CD14-positive monocyte (primary cell): Measurements from ENCODE around the gene NTRK2. TPM values are rescaled to one million over a fixed set of nuclear protein-coding genes. Genes with fewer than 3 reads are reported as not detected.

ENCODE experiments used
- DNase-seq, 3 donors: peaks; one replicate each; pipeline ENCODE4 v3.0.0-alpha.2; 2011 to 2022
- H2AFZ ChIP-seq: 2 replicates; pipeline ENCODE4 v1.6.0; 2012; ENCODE audit warnings: mild to moderate bottlenecking, low read depth, low read length, inconsistent platforms; ENCODE audit not compliant: insufficient read depth, poor library complexity, severe bottlenecking
- H3K27ac ChIP-seq, 2 donors: 1 replicate in 1 of 2; 2 replicates in 1 of 2; pipeline ENCODE4 v1.5.1; 2012 to 2013; ENCODE audit warnings: low read length in 2 of 2, control low read depth in 1 of 2, inconsistent platforms in 1 of 2, low read depth in 1 of 2, mild to moderate bottlenecking in 1 of 2
- H3K27me3 ChIP-seq, 2 donors: one replicate each; pipeline versions ENCODE4 v1.6.0 to v1.6.1; 2011 to 2013; ENCODE audit warnings: low read length in 2 of 2; ENCODE audit not compliant: control insufficient read depth in 2 of 2, insufficient read depth in 2 of 2
- H3K36me3 ChIP-seq, 2 donors: replicated peaks in 1 of 2; 1 replicate in 1 of 2; 2 replicates in 1 of 2; pipeline versions ENCODE4 v1.5.1 to v1.6.1; 2012 to 2013; ENCODE audit warnings: low read length in 2 of 2, control low read depth in 1 of 2, inconsistent platforms in 1 of 2, mild to moderate bottlenecking in 1 of 2; ENCODE audit not compliant: insufficient read depth in 2 of 2, control insufficient read depth in 1 of 2
- H3K4me1 ChIP-seq, 2 donors: 1 replicate in 1 of 2; 2 replicates in 1 of 2; pipeline versions ENCODE4 v1.5.1 to v1.6.1; 2012 to 2013; ENCODE audit warnings: low read length in 2 of 2, control low read depth in 1 of 2, inconsistent platforms in 1 of 2, mild to moderate bottlenecking in 1 of 2, moderate library complexity in 1 of 2; ENCODE audit not compliant: insufficient read depth in 2 of 2, control insufficient read depth in 1 of 2
- H3K4me2 ChIP-seq: replicated peaks from 2 replicates; pipeline ENCODE3; 2012; ENCODE audit warnings: low read length, moderate library complexity, mild to moderate bottlenecking; ENCODE audit not compliant: poor library complexity, severe bottlenecking; ENCODE audit errors: extremely low read depth
- H3K4me3 ChIP-seq, 3 experiments: fragments of 200-600 bp in 1 of 3; sonication (generic) in 1 of 3; replicated peaks in 1 of 3; 1 replicate in 2 of 3; 2 replicates in 1 of 3; pipeline ENCODE4 v1.5.1; 2011 to 2013; ENCODE audit warnings: low read length in 3 of 3, mild to moderate bottlenecking in 3 of 3, control low read depth in 2 of 3, low read depth in 2 of 3, inconsistent platforms in 1 of 3, moderate library complexity in 1 of 3
- H3K79me2 ChIP-seq: 2 replicates; pipeline ENCODE4 v1.6.0; 2012; ENCODE audit warnings: mild to moderate bottlenecking, control low read depth, inconsistent platforms, low read length, moderate library complexity; ENCODE audit not compliant: insufficient read depth
- H3K9ac ChIP-seq: 2 replicates; pipeline ENCODE4 v1.6.0; 2017; ENCODE audit warnings: low read length, mild to moderate bottlenecking; ENCODE audit not compliant: insufficient read depth, poor library complexity, severe bottlenecking
- H3K9me3 ChIP-seq, 2 donors: replicated peaks in 1 of 2; 1 replicate in 1 of 2; 2 replicates in 1 of 2; pipeline versions ENCODE4 v1.5.1 to v1.6.1; 2012 to 2013; ENCODE audit warnings: low read length in 2 of 2, control low read depth in 1 of 2; ENCODE audit not compliant: control insufficient read depth in 1 of 2, insufficient read depth in 1 of 2
- H4K20me1 ChIP-seq: 2 replicates; pipeline ENCODE4 v1.6.0; 2012; ENCODE audit warnings: mild to moderate bottlenecking, low read length, control low read depth, moderate library complexity; ENCODE audit not compliant: insufficient read depth
- H3K27ac Mint-ChIP-seq, 7 donors: one replicate each; pipeline ENCODE4 v1.8.0; 2020; ENCODE audit warnings: mild to moderate bottlenecking in 7 of 7, mixed read lengths in 7 of 7, moderate library complexity in 6 of 7, inconsistent platforms in 2 of 7
- H3K27me3 Mint-ChIP-seq, 3 donors: one replicate each; pipeline ENCODE4 v1.8.0; 2021 to 2022; ENCODE audit warnings: low read depth in 3 of 3, mild to moderate bottlenecking in 3 of 3, mixed read lengths in 3 of 3, moderate library complexity in 3 of 3, inconsistent platforms in 1 of 3
- H3K36me3 Mint-ChIP-seq, 2 donors: one replicate each; pipeline ENCODE4 v1.8.0; 2020; ENCODE audit warnings: mixed read lengths in 2 of 2, inconsistent platforms in 1 of 2, mild to moderate bottlenecking in 1 of 2
- H3K4me1 Mint-ChIP-seq: one replicate; pipeline ENCODE4 v1.8.0; 2020; ENCODE audit warnings: mild to moderate bottlenecking, mixed read lengths
- H3K4me3 Mint-ChIP-seq, 2 donors: one replicate each; pipeline ENCODE4 v1.8.0; 2020; ENCODE audit warnings: mild to moderate bottlenecking in 2 of 2, mixed read lengths in 2 of 2, moderate library complexity in 1 of 2
- H3K9me3 Mint-ChIP-seq, 7 donors: one replicate each; pipeline ENCODE4 v1.8.0; 2020 to 2022; ENCODE audit warnings: mixed read lengths in 7 of 7, mild to moderate bottlenecking in 6 of 7, moderate library complexity in 6 of 7, inconsistent platforms in 2 of 7
- WGBS: methylation state at CpG from one replicate; pipeline ENCODE4 v1.1.5; 2013; ENCODE audit warnings: missing lambda C conversion rate; ENCODE audit not compliant: insufficient coverage; 5-methylcytosine and 5-hydroxymethylcytosine counted together
- intact Hi-C, 2 donors: fragments of 100-400 bp; cut with micrococcal nuclease; formaldehyde crosslinking; loops; one replicate each; pipeline versions ENCODE4 v1.15.0 to v1.15.1; 2023
- polyA plus RNA-seq, 3 donors: library from polyadenylated mRNA; depleted of rRNA in 1 of 3; unstranded in 2 of 3; stranded (reverse) in 1 of 3; fragments of 300-500 nt in 2 of 3; fragments of >200 nt in 1 of 3; fragmentation: Illumina TruSeq in 2 of 3; gene quantifications; 1 replicate in 2 of 3; 2 replicates in 1 of 3; pipeline ENCODE4 v1.2.3, GENCODE V29; 2012 to 2021
- TF ChIP-seq, protein P1 (sequence below): fragments of 200-600 bp; IDR thresholded peaks from one replicate; pipeline ENCODE4 v1.8.0; 2022; ENCODE audit warnings: antibody characterized with exemption, mild to moderate bottlenecking

The NTRK2 gene
- polyA plus RNA-seq, 3 donors: not detected

DNA sequence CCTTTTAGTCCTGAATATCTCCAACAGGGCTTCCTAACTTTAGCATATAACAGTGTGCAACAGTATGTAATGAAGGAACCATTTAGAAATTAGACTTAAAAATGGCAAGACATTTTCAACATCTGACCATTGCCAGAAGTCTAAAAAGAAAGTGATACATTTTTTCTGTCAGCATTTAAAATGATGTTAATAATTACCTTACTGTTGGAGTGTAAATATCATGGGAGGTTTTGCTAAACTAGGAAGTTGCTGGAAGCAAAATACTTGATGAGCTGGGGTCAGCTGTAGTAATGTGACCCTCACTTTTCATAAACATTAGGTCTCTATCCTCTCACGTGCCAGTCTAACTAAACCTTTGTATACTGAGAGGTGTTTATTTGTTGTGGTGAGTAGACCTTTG, 68.8 kb downstream of the NTRK2 start:
- H3K27me3 ChIP-seq: no peaks in the 10 kb centered on the region
- H4K20me1 ChIP-seq: no peaks in the 10 kb centered on the region
- H3K27ac ChIP-seq: no peak overlapping the region
- no peak overlapping the region for H3K4me2 ChIP-seq
- no peak for DNase-seq
- TF ChIP-seq, protein P1, sequence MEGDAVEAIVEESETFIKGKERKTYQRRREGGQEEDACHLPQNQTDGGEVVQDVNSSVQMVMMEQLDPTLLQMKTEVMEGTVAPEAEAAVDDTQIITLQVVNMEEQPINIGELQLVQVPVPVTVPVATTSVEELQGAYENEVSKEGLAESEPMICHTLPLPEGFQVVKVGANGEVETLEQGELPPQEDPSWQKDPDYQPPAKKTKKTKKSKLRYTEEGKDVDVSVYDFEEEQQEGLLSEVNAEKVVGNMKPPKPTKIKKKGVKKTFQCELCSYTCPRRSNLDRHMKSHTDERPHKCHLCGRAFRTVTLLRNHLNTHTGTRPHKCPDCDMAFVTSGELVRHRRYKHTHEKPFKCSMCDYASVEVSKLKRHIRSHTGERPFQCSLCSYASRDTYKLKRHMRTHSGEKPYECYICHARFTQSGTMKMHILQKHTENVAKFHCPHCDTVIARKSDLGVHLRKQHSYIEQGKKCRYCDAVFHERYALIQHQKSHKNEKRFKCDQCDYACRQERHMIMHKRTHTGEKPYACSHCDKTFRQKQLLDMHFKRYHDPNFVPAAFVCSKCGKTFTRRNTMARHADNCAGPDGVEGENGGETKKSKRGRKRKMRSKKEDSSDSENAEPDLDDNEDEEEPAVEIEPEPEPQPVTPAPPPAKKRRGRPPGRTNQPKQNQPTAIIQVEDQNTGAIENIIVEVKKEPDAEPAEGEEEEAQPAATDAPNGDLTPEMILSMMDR: no peak
- Mint-ChIP-seq H3K27me3 (no peaks in the 10 kb centered on the region), H3K36me3 (no peaks in the 10 kb centered on the region), H3K4me1 (no peaks in the 10 kb centered on the region), H3K9me3 (peaks cover 0 to 6% (median 2%) of the 10 kb centered on the region in 7 donors), H3K27ac (no peak overlapping the region), H3K4me3 (no peak overlapping the region)
- H3K79me2 ChIP-seq: no peaks in the 10 kb centered on the region
- no peaks in the 10 kb centered on the region for H3K4me1 ChIP-seq
- intact Hi-C loops: no loop called here
- H3K36me3 ChIP-seq: no peaks in the 10 kb centered on the region
- no peak overlapping the region for H3K4me3 ChIP-seq
- WGBS: no CpG with 5 or more reads among the region's 1 CpG
- no peak overlapping the region for H3K9ac ChIP-seq
- H3K9me3 ChIP-seq: peaks cover 0 to 2% of the 10 kb centered on the region in 2 donors
- H2AFZ ChIP-seq: no peak overlapping the region

DNA sequence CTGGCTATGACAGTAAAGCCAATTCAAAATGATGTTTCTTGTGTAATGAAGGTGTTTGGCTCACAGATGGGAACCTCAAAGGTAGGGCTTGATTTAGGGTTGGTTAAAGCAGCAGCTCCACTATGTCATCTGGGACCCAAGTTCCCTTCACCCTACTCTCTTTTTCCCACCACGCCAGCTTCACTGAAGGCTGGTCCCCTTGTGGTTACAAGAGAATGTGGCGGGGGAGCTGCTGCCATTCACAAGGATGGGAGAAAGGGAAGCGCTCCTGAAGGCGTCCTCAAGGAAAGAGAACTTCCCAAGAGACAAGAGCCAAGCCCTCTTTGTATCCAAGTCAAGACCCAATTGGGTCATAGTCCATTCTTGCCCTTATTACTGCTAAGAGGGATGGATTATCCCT, 72.7 kb downstream of the NTRK2 start:
- intact Hi-C loops: no loop called here
- Mint-ChIP-seq H3K4me3 (no peak overlapping the region), H3K27me3 (no peaks in the 10 kb centered on the region), H3K4me1 (no peaks in the 10 kb centered on the region), H3K9me3 (no peaks in the 10 kb centered on the region), H3K36me3 (no peaks in the 10 kb centered on the region), H3K27ac (no peak overlapping the region)
- TF ChIP-seq, protein P1: no peak
- WGBS: no CpG with 5 or more reads among the region's 4 CpGs
- H2AFZ ChIP-seq: no peak overlapping the region
- no peaks in the 10 kb centered on the region for H4K20me1 ChIP-seq
- no peaks in the 10 kb centered on the region for H3K9me3 ChIP-seq
- H3K4me2 ChIP-seq: no peak overlapping the region
- no peaks in the 10 kb centered on the region for H3K79me2 ChIP-seq
- H3K27me3 ChIP-seq: no peaks in the 10 kb centered on the region
- no peaks in the 10 kb centered on the region for H3K36me3 ChIP-seq
- no peak overlapping the region for H3K27ac ChIP-seq
- no peak for DNase-seq
- H3K4me1 ChIP-seq: no peaks in the 10 kb centered on the region
- H3K9ac ChIP-seq: no peak overlapping the region
- no peak overlapping the region for H3K4me3 ChIP-seq
